Hepatocyte (in vitro differentiated cells): ENCODE results near the gene CUL7. TPM values are rescaled to one million over a fixed set of nuclear protein-coding genes. Genes with fewer than 3 reads are reported as not detected.

Experiments
- DNase-seq: peaks from one replicate; pipeline ENCODE4 v3.0.0-alpha.2; 2016; ENCODE audit warnings: low spot score
- H2AFZ ChIP-seq: fragments of 200-600 bp; sonication (generic); 2 replicates; pipeline ENCODE4 v1.6.0; 2016; ENCODE audit warnings: antibody characterized with exemption, mild to moderate bottlenecking
- H3K27ac ChIP-seq: fragments of 200-600 bp; sonication (generic); 2 replicates; pipeline ENCODE4 v1.5.1; 2016; ENCODE audit warnings: mild to moderate bottlenecking
- H3K27me3 ChIP-seq: fragments of 200-600 bp; sonication (generic); 2 replicates; pipeline ENCODE4 v1.6.1; 2016
- H3K36me3 ChIP-seq: fragments of 200-600 bp; sonication (generic); replicated peaks from 2 replicates; pipeline ENCODE4 v1.5.1; 2016; ENCODE audit warnings: low read depth; ENCODE audit not compliant: insufficient read depth
- H3K4me1 ChIP-seq: fragments of 200-600 bp; sonication (generic); 2 replicates; pipeline ENCODE4 v1.5.1; 2016; ENCODE audit warnings: mild to moderate bottlenecking, moderate library complexity; ENCODE audit not compliant: insufficient read depth
- H3K4me2 ChIP-seq: fragments of 200-600 bp; sonication (generic); 2 replicates; pipeline ENCODE4 v1.6.0; 2016
- H3K4me3 ChIP-seq: fragments of 200-600 bp; sonication (generic); 2 replicates; pipeline ENCODE4 v1.5.1; 2016; ENCODE audit warnings: mild to moderate bottlenecking
- H3K79me2 ChIP-seq: fragments of 200-600 bp; sonication (generic); 2 replicates; pipeline ENCODE4 v1.6.0; 2017; ENCODE audit warnings: mild to moderate bottlenecking
- H3K9me2 ChIP-seq: fragments of 200-600 bp; sonication (generic); replicated peaks from 2 replicates; pipeline ENCODE4 v1.6.0; 2017; ENCODE audit warnings: mild to moderate bottlenecking; ENCODE audit not compliant: insufficient read depth
- H3K9me3 ChIP-seq: fragments of 200-600 bp; sonication (generic); 2 replicates; pipeline ENCODE4 v1.5.1; 2016; ENCODE audit warnings: low read depth, mild to moderate bottlenecking
- H4K20me1 ChIP-seq: fragments of 200-600 bp; sonication (generic); 2 replicates; pipeline ENCODE4 v1.6.0; 2016; ENCODE audit warnings: mild to moderate bottlenecking; ENCODE audit not compliant: insufficient read depth, poor library complexity, severe bottlenecking
- EZH2 ChIP-seq: fragments of 200-600 bp; sonication (generic); IDR thresholded peaks from 2 replicates; pipeline ENCODE4 v1.6.1; 2016; ENCODE audit warnings: antibody characterized with exemption, mild to moderate bottlenecking, borderline replicate concordance
- EZH2phosphoT487 ChIP-seq: fragments of 200-600 bp; sonication (generic); IDR thresholded peaks from one replicate; pipeline ENCODE4 v1.6.1; 2018; ENCODE audit warnings: antibody characterized with exemption, mild to moderate bottlenecking, low read depth, moderate library complexity; ENCODE audit not compliant: unreplicated experiment, severe bottlenecking
- WGBS: methylation state at CpG from one replicate; pipeline ENCODE4 v1.1.6; 2016; ENCODE audit warnings: low lambda C conversion rate; ENCODE audit errors: missing lambda C conversion rate; 5-methylcytosine and 5-hydroxymethylcytosine counted together
- polyA plus RNA-seq: library from polyadenylated mRNA; unstranded; fragments of >200 nt; fragmentation: Nextera tagmentation; extraction: Ambion mirVana; gene quantifications from 2 replicates; pipeline ENCODE4 v1.2.1, GENCODE V29; 2016
- total RNA-seq: library from RNA; depleted of rRNA; stranded (reverse); fragments of >200 nt; gene quantifications from 2 replicates; pipeline ENCODE4 v1.2.3, GENCODE V29; 2014
- TF ChIP-seq, protein P1 (sequence below): fragments of 200-600 bp; sonication (generic); IDR thresholded peaks from 2 replicates; pipeline ENCODE4 v1.5.1; 2016; ENCODE audit warnings: antibody characterized with exemption, mild to moderate bottlenecking; ENCODE audit not compliant: poor library complexity

CUL7 gene
- total and polyA plus RNA-seq, 2 experiments from 2014 or later, result 46.4 to 58.2 TPM

DNA sequence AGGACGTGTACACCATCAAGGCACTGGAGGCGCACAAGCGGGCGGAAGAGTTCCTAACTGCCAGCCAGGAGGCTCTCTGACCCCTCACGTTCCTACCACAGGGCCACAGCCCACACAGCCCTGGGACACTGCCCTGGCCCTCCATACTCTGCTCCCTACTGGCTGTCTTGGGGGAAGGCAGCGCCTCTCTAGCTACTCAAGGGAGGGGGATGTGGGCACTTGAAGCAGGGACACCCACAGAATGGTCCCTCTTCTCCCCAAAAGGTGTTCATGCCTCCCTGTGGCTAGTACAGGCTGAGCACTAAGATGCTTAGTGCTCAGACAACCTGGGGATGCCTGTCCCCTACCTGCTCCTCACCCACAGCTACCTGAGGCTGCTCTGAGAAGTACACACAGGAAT lies 42.4 kb downstream of the CUL7 start:
- H3K9me3 ChIP-seq, result no peaks in the 10 kb centered on the region
- no peak overlapping the region for H3K4me3 ChIP-seq
- H3K27me3 ChIP-seq, result no peaks in the 10 kb centered on the region
- H4K20me1 ChIP-seq, result no peaks in the 10 kb centered on the region
- 95% methylated on average over 6 of the region's 6 CpGs for WGBS
- peaks cover 8% of the 10 kb centered on the region for H3K4me1 ChIP-seq
- H3K36me3 ChIP-seq, result no peaks in the 10 kb centered on the region
- H3K79me2 ChIP-seq, result peaks cover 32% of the 10 kb centered on the region
- no peak overlapping the region for H2AFZ ChIP-seq
- DNase-seq, result no peak
- H3K9me2 ChIP-seq, result no peaks in the 10 kb centered on the region
- no peak overlapping the region for H3K27ac ChIP-seq
- TF ChIP-seq EZH2 (no peak), EZH2phosphoT487 (no peak)
- TF ChIP-seq, protein P1, sequence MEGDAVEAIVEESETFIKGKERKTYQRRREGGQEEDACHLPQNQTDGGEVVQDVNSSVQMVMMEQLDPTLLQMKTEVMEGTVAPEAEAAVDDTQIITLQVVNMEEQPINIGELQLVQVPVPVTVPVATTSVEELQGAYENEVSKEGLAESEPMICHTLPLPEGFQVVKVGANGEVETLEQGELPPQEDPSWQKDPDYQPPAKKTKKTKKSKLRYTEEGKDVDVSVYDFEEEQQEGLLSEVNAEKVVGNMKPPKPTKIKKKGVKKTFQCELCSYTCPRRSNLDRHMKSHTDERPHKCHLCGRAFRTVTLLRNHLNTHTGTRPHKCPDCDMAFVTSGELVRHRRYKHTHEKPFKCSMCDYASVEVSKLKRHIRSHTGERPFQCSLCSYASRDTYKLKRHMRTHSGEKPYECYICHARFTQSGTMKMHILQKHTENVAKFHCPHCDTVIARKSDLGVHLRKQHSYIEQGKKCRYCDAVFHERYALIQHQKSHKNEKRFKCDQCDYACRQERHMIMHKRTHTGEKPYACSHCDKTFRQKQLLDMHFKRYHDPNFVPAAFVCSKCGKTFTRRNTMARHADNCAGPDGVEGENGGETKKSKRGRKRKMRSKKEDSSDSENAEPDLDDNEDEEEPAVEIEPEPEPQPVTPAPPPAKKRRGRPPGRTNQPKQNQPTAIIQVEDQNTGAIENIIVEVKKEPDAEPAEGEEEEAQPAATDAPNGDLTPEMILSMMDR, result no peak
- H3K4me2 ChIP-seq, result no peak overlapping the region

DNA sequence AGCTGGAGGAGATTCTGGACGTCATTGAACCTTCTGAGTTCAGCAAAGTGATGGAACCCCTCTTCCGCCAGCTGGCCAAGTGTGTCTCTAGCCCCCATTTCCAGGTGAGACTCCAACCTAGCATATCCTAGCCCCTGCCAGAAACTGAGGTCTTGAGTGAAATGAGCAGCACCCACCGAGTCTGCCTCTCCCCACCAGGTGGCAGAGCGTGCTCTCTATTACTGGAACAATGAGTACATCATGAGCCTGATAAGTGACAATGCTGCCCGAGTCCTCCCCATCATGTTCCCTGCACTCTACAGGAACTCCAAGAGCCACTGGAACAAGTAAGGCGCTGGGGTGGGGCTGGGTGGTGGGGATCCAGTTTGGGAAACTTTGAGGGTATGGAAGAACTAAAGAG lies 44.5 kb downstream of the CUL7 start:
- 64% methylated on average over 6 of the region's 6 CpGs for WGBS
- H3K9me2 ChIP-seq, result no peaks in the 10 kb centered on the region
- peak; percentile 63 for DNase-seq
- H3K79me2 ChIP-seq, result peaks cover 13% of the 10 kb centered on the region
- no peak for TF ChIP-seq EZH2phosphoT487
- TF ChIP-seq, protein P1, result peak; percentile 49
- H3K4me1 ChIP-seq, result peaks cover 2% of the 10 kb centered on the region
- no peak overlapping the region for H3K27ac ChIP-seq
- no peaks in the 10 kb centered on the region for H3K27me3 ChIP-seq
- H4K20me1 ChIP-seq, result no peaks in the 10 kb centered on the region
- no peaks in the 10 kb centered on the region for H3K9me3 ChIP-seq
- no peak overlapping the region for H3K4me2 ChIP-seq
- H2AFZ ChIP-seq, result no peak overlapping the region
- H3K36me3 ChIP-seq, result no peaks in the 10 kb centered on the region
- H3K4me3 ChIP-seq, result no peak overlapping the region

DNA sequence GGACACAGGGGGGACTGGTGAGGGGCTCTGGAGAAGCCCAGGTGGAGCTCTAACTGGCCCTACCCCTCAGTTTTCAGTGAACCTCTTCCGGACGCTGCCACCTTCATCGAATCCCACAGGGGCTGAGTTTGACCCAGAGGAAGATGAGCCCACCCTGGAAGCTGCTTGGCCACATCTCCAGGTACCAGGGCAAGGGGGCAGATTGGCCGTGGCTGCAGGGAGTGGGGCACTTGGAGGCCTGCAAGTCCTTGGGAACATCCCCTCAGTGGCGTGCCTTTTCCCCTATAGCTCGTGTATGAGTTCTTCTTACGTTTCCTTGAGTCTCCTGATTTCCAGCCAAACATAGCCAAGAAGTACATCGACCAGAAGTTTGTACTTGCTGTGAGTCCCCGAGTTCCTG lies 46.5 kb downstream of the CUL7 start:
- Histone ChIP-seq H4K20me1 (no peaks in the 10 kb centered on the region), H3K27ac (no peak overlapping the region), H3K9me2 (no peaks in the 10 kb centered on the region), H3K36me3 (no peaks in the 10 kb centered on the region), H3K4me1 (no peaks in the 10 kb centered on the region), H3K79me2 (no peaks in the 10 kb centered on the region), H2AFZ (no peak overlapping the region), H3K4me2 (no peak overlapping the region), H3K4me3 (no peak overlapping the region), H3K27me3 (no peaks in the 10 kb centered on the region), H3K9me3 (no peaks in the 10 kb centered on the region)
- 93% methylated on average over 9 of the region's 9 CpGs for WGBS
- DNase-seq, result no peak
- no peak for TF ChIP-seq EZH2phosphoT487
- TF ChIP-seq, protein P1, result no peak
- no peak for TF ChIP-seq EZH2

DNA sequence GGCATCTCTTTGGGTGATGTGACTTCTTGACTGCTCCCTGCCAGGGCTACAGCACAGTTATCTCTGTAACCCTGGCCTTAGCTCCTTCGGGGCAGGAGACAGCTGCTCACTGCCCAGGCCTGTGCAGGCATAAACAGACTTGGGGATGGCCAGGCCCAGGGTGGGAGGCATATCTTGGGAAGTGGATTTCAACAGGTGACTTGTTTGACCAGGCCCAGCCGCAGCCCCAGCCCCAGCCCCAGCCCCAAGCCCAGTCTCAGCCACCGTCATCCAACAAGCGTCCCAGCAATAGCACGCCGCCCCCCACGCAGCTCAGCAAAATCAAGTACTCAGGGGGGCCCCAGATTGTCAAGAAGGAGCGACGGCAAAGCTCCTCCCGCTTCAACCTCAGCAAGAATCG lies 47.4 kb downstream of the CUL7 start:
- no peaks in the 10 kb centered on the region for H3K79me2 ChIP-seq

More for the DNA sequence above, 47.4 kb downstream of the CUL7 start:
- TF ChIP-seq EZH2phosphoT487, result no peak
- TF ChIP-seq, protein P1, result no peak
- no peak for TF ChIP-seq EZH2
- H2AFZ ChIP-seq, result no peak overlapping the region
- H3K9me3 ChIP-seq, result no peaks in the 10 kb centered on the region
- H4K20me1 ChIP-seq, result no peaks in the 10 kb centered on the region
- H3K27me3 ChIP-seq, result no peaks in the 10 kb centered on the region
- no peaks in the 10 kb centered on the region for H3K36me3 ChIP-seq
- no peak overlapping the region for H3K4me2 ChIP-seq
- H3K27ac ChIP-seq, result no peak overlapping the region
- WGBS, result 96% methylated on average over 11 of the region's 11 CpGs
- H3K4me3 ChIP-seq, result no peak overlapping the region
- no peak for DNase-seq
- H3K4me1 ChIP-seq, result no peaks in the 10 kb centered on the region
- no peaks in the 10 kb centered on the region for H3K9me2 ChIP-seq
